Neural progenitor cell (in vitro differentiated cells): ENCODE measurements around the gene CDC23.

Experiments used
- CTCF ChIP-seq: fragments of 200-600 bp; sonication (generic); IDR thresholded peaks from 2 replicates; pipeline ENCODE4 v1.5.1; 2017; ENCODE audit warnings: antibody characterized with exemption, mild to moderate bottlenecking
- EZH2 ChIP-seq: fragments of 200-600 bp; sonication (generic); IDR thresholded peaks from 2 replicates; pipeline ENCODE4 v1.6.1; 2017; ENCODE audit warnings: antibody characterized with exemption, mild to moderate bottlenecking, moderate library complexity

GRCh38 chr5:138226910-138227309 lies 13.8 kb upstream of the CDC23 start:
- TF ChIP-seq CTCF (no peak), EZH2 (no peak)
